CD14-positive monocyte (primary cell): ENCODE results near the gene CCNG2. TPM values are rescaled to one million over a fixed set of nuclear protein-coding genes. Genes with fewer than 3 reads are reported as not detected.
A peak's percentile ranks its signal among the peaks of the same experiment; 100 is the strongest.

ENCODE experiments used
- DNase-seq, 3 donors: peaks; one replicate each; pipeline ENCODE4 v3.0.0-alpha.2; 2011 to 2022
- H2AFZ ChIP-seq: 2 replicates; pipeline ENCODE4 v1.6.0; 2012; ENCODE audit warnings: mild to moderate bottlenecking, low read depth, low read length, inconsistent platforms; ENCODE audit not compliant: insufficient read depth, poor library complexity, severe bottlenecking
- H3K27ac ChIP-seq, 2 donors: 1 replicate in 1 of 2; 2 replicates in 1 of 2; pipeline ENCODE4 v1.5.1; 2012 to 2013; ENCODE audit warnings: low read length in 2 of 2, control low read depth in 1 of 2, inconsistent platforms in 1 of 2, low read depth in 1 of 2, mild to moderate bottlenecking in 1 of 2
- H3K27me3 ChIP-seq, 2 donors: one replicate each; pipeline versions ENCODE4 v1.6.0 to v1.6.1; 2011 to 2013; ENCODE audit warnings: low read length in 2 of 2; ENCODE audit not compliant: control insufficient read depth in 2 of 2, insufficient read depth in 2 of 2
- H3K36me3 ChIP-seq, 2 donors: replicated peaks in 1 of 2; 1 replicate in 1 of 2; 2 replicates in 1 of 2; pipeline versions ENCODE4 v1.5.1 to v1.6.1; 2012 to 2013; ENCODE audit warnings: low read length in 2 of 2, control low read depth in 1 of 2, inconsistent platforms in 1 of 2, mild to moderate bottlenecking in 1 of 2; ENCODE audit not compliant: insufficient read depth in 2 of 2, control insufficient read depth in 1 of 2
- H3K4me1 ChIP-seq, 2 donors: 1 replicate in 1 of 2; 2 replicates in 1 of 2; pipeline versions ENCODE4 v1.5.1 to v1.6.1; 2012 to 2013; ENCODE audit warnings: low read length in 2 of 2, control low read depth in 1 of 2, inconsistent platforms in 1 of 2, mild to moderate bottlenecking in 1 of 2, moderate library complexity in 1 of 2; ENCODE audit not compliant: insufficient read depth in 2 of 2, control insufficient read depth in 1 of 2
- H3K4me2 ChIP-seq: replicated peaks from 2 replicates; pipeline ENCODE3; 2012; ENCODE audit warnings: low read length, moderate library complexity, mild to moderate bottlenecking; ENCODE audit not compliant: poor library complexity, severe bottlenecking; ENCODE audit errors: extremely low read depth
- H3K4me3 ChIP-seq, 3 experiments: fragments of 200-600 bp in 1 of 3; sonication (generic) in 1 of 3; replicated peaks in 1 of 3; 1 replicate in 2 of 3; 2 replicates in 1 of 3; pipeline ENCODE4 v1.5.1; 2011 to 2013; ENCODE audit warnings: low read length in 3 of 3, mild to moderate bottlenecking in 3 of 3, control low read depth in 2 of 3, low read depth in 2 of 3, inconsistent platforms in 1 of 3, moderate library complexity in 1 of 3
- H3K79me2 ChIP-seq: 2 replicates; pipeline ENCODE4 v1.6.0; 2012; ENCODE audit warnings: mild to moderate bottlenecking, control low read depth, inconsistent platforms, low read length, moderate library complexity; ENCODE audit not compliant: insufficient read depth
- H3K9ac ChIP-seq: 2 replicates; pipeline ENCODE4 v1.6.0; 2017; ENCODE audit warnings: low read length, mild to moderate bottlenecking; ENCODE audit not compliant: insufficient read depth, poor library complexity, severe bottlenecking
- H3K9me3 ChIP-seq, 2 donors: replicated peaks in 1 of 2; 1 replicate in 1 of 2; 2 replicates in 1 of 2; pipeline versions ENCODE4 v1.5.1 to v1.6.1; 2012 to 2013; ENCODE audit warnings: low read length in 2 of 2, control low read depth in 1 of 2; ENCODE audit not compliant: control insufficient read depth in 1 of 2, insufficient read depth in 1 of 2
- H4K20me1 ChIP-seq: 2 replicates; pipeline ENCODE4 v1.6.0; 2012; ENCODE audit warnings: mild to moderate bottlenecking, low read length, control low read depth, moderate library complexity; ENCODE audit not compliant: insufficient read depth
- H3K27ac Mint-ChIP-seq, 7 donors: one replicate each; pipeline ENCODE4 v1.8.0; 2020; ENCODE audit warnings: mild to moderate bottlenecking in 7 of 7, mixed read lengths in 7 of 7, moderate library complexity in 6 of 7, inconsistent platforms in 2 of 7
- H3K27me3 Mint-ChIP-seq, 3 donors: one replicate each; pipeline ENCODE4 v1.8.0; 2021 to 2022; ENCODE audit warnings: low read depth in 3 of 3, mild to moderate bottlenecking in 3 of 3, mixed read lengths in 3 of 3, moderate library complexity in 3 of 3, inconsistent platforms in 1 of 3
- H3K36me3 Mint-ChIP-seq, 2 donors: one replicate each; pipeline ENCODE4 v1.8.0; 2020; ENCODE audit warnings: mixed read lengths in 2 of 2, inconsistent platforms in 1 of 2, mild to moderate bottlenecking in 1 of 2
- H3K4me1 Mint-ChIP-seq: one replicate; pipeline ENCODE4 v1.8.0; 2020; ENCODE audit warnings: mild to moderate bottlenecking, mixed read lengths
- H3K4me3 Mint-ChIP-seq, 2 donors: one replicate each; pipeline ENCODE4 v1.8.0; 2020; ENCODE audit warnings: mild to moderate bottlenecking in 2 of 2, mixed read lengths in 2 of 2, moderate library complexity in 1 of 2
- H3K9me3 Mint-ChIP-seq, 7 donors: one replicate each; pipeline ENCODE4 v1.8.0; 2020 to 2022; ENCODE audit warnings: mixed read lengths in 7 of 7, mild to moderate bottlenecking in 6 of 7, moderate library complexity in 6 of 7, inconsistent platforms in 2 of 7
- WGBS: methylation state at CpG from one replicate; pipeline ENCODE4 v1.1.5; 2013; ENCODE audit warnings: missing lambda C conversion rate; ENCODE audit not compliant: insufficient coverage; 5-methylcytosine and 5-hydroxymethylcytosine counted together
- intact Hi-C, 2 donors: fragments of 100-400 bp; cut with micrococcal nuclease; formaldehyde crosslinking; loops; one replicate each; pipeline versions ENCODE4 v1.15.0 to v1.15.1; 2023
- polyA plus RNA-seq, 3 donors: library from polyadenylated mRNA; depleted of rRNA in 1 of 3; unstranded in 2 of 3; stranded (reverse) in 1 of 3; fragments of 300-500 nt in 2 of 3; fragments of >200 nt in 1 of 3; fragmentation: Illumina TruSeq in 2 of 3; gene quantifications; 1 replicate in 2 of 3; 2 replicates in 1 of 3; pipeline ENCODE4 v1.2.3, GENCODE V29; 2012 to 2021
- TF ChIP-seq, protein P1 (sequence below): fragments of 200-600 bp; IDR thresholded peaks from one replicate; pipeline ENCODE4 v1.8.0; 2022; ENCODE audit warnings: antibody characterized with exemption, mild to moderate bottlenecking

Gene CCNG2
- polyA plus RNA-seq, 3 donors, result 17.6 to 26.4 (median 23.3) TPM

- no peaks in the 10 kb centered on the region for H3K9me3 Mint-ChIP-seq
- H3K79me2 ChIP-seq, result peaks cover 54% of the 10 kb centered on the region
- peaks cover 40 to 46% of the 10 kb centered on the region in 2 donors for H3K4me1 ChIP-seq
- H3K4me3 ChIP-seq, result peak overlapping the region; percentile 66 to 100 (median 95)
- H3K9me3 ChIP-seq, result no peaks in the 10 kb centered on the region
- H3K27me3 ChIP-seq, result no peaks in the 10 kb centered on the region
- H3K27ac Mint-ChIP-seq, result peak overlapping the region; percentile 76 to 93 (median 90)
- peaks cover 44 to 49% of the 10 kb centered on the region in 2 donors for H3K36me3 ChIP-seq
- H3K9ac ChIP-seq, result peak overlapping the region; percentile 86
- H3K27me3 Mint-ChIP-seq, result no peaks in the 10 kb centered on the region
- peak overlapping the region; percentile 99 for H3K4me3 Mint-ChIP-seq
- peak overlapping the region; percentile 87 for H3K4me2 ChIP-seq
- peaks cover 50% of the 10 kb centered on the region for H4K20me1 ChIP-seq
- H3K27ac ChIP-seq, result peak overlapping the region; percentile 84 to 86
- WGBS, result 4% methylated on average over 4 of the region's 6 CpGs
- intact Hi-C loops, result loop anchor here (1.0 to 10.0 kb wide), 5 partner anchors 34 to 944 kb away; partner anchors contain the start of genes CCNI (in 1 of the 2) and SCARB2 (in 1 of the 2)
- DNase-seq, result no peak
- H3K36me3 Mint-ChIP-seq, result peaks cover 30 to 36% of the 10 kb centered on the region in 2 donors
- TF ChIP-seq, protein P1, sequence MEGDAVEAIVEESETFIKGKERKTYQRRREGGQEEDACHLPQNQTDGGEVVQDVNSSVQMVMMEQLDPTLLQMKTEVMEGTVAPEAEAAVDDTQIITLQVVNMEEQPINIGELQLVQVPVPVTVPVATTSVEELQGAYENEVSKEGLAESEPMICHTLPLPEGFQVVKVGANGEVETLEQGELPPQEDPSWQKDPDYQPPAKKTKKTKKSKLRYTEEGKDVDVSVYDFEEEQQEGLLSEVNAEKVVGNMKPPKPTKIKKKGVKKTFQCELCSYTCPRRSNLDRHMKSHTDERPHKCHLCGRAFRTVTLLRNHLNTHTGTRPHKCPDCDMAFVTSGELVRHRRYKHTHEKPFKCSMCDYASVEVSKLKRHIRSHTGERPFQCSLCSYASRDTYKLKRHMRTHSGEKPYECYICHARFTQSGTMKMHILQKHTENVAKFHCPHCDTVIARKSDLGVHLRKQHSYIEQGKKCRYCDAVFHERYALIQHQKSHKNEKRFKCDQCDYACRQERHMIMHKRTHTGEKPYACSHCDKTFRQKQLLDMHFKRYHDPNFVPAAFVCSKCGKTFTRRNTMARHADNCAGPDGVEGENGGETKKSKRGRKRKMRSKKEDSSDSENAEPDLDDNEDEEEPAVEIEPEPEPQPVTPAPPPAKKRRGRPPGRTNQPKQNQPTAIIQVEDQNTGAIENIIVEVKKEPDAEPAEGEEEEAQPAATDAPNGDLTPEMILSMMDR, result no peak
- H3K4me1 Mint-ChIP-seq, result peaks cover 41% of the 10 kb centered on the region
- H2AFZ ChIP-seq, result peak overlapping the region; percentile 88
Observed at GRCh38 chr4:77158487-77158861, 1.5 kb downstream of the CCNG2 start.

GRCh38 chr4:77159806-77160205 lies 2.8 kb downstream of the CCNG2 start:
- Mint-ChIP-seq H3K27ac (peak overlapping the region in 2 of 7 donors; percentile 6 to 30), H3K9me3 (no peaks in the 10 kb centered on the region), H3K4me1 (peaks cover 31% of the 10 kb centered on the region), H3K27me3 (no peaks in the 10 kb centered on the region), H3K36me3 (peaks cover 42 to 49% of the 10 kb centered on the region in 2 donors), H3K4me3 (no peak overlapping the region)
- no peak for DNase-seq
- Histone ChIP-seq H3K27me3 (no peaks in the 10 kb centered on the region), H3K4me2 (no peak overlapping the region), H3K4me3 (no peak overlapping the region), H3K79me2 (peaks cover 54% of the 10 kb centered on the region), H3K9me3 (no peaks in the 10 kb centered on the region), H2AFZ (no peak overlapping the region), H4K20me1 (peaks cover 62% of the 10 kb centered on the region), H3K27ac (no peak overlapping the region), H3K4me1 (peaks cover 26 to 35% of the 10 kb centered on the region in 2 donors), H3K36me3 (peaks cover 58 to 62% of the 10 kb centered on the region in 2 donors), H3K9ac (no peak overlapping the region)
- WGBS, result no CpG with 5 or more reads among the region's 3 CpGs
- TF ChIP-seq, protein P1, result no peak
- intact Hi-C loops, result loop anchor here (5.0 to 10.0 kb wide), 4 partner anchors 32 to 945 kb away; partner anchors contain the start of genes CCNI (in 1 of the 2) and SCARB2 (in 1 of the 2)
